Activated T-cell treated with anti-CD3 and anti-CD28 coated beads, Interleukin-2, amount 50 U/mL, for 4 hours (primary cell): Measurements from ENCODE around the gene CUX1. TPM values are rescaled to one million over a fixed set of nuclear protein-coding genes. Genes with fewer than 3 reads are reported as not detected.
"Not testable (repeated sequence)": the region's sequence is repeated elsewhere in the genome, so short reads cannot be mapped to it uniquely, and the experiment has no call there.

Experiments used
- ATAC-seq, 2 donors: fragments of 200-7000 bp; cut with Tn5 transposase; one replicate each; pipeline ENCODE4 v1.10.0; 2021
- DNase-seq: peaks from one replicate; pipeline ENCODE4 v3.0.0-alpha.2; 2020
- H3K27me3 Mint-ChIP-seq: one replicate; pipeline ENCODE4 v1.8.0; 2021; ENCODE audit warnings: low read depth, mixed read lengths
- H3K36me3 Mint-ChIP-seq: one replicate; pipeline ENCODE4 v1.8.0; 2022; ENCODE audit warnings: mixed read lengths; ENCODE audit not compliant: insufficient read depth
- H3K4me1 Mint-ChIP-seq: one replicate; pipeline ENCODE4 v1.8.0; 2021; ENCODE audit warnings: low read depth, mixed read lengths
- H3K4me3 Mint-ChIP-seq: one replicate; pipeline ENCODE4 v1.8.0; 2021; ENCODE audit warnings: mild to moderate bottlenecking, moderate library complexity, mixed read lengths
- H3K9me3 Mint-ChIP-seq: one replicate; pipeline ENCODE4 v1.8.0; 2021; ENCODE audit warnings: mixed read lengths
- total RNA-seq, 3 donors: library from RNA; stranded (reverse); gene quantifications; one replicate each; pipeline ENCODE4 v1.2.1, GENCODE V29; 2021

CUX1 gene
- total RNA-seq, 3 donors from 2014 or later: 18.6 to 21.6 (median 20.7) TPM

DNA sequence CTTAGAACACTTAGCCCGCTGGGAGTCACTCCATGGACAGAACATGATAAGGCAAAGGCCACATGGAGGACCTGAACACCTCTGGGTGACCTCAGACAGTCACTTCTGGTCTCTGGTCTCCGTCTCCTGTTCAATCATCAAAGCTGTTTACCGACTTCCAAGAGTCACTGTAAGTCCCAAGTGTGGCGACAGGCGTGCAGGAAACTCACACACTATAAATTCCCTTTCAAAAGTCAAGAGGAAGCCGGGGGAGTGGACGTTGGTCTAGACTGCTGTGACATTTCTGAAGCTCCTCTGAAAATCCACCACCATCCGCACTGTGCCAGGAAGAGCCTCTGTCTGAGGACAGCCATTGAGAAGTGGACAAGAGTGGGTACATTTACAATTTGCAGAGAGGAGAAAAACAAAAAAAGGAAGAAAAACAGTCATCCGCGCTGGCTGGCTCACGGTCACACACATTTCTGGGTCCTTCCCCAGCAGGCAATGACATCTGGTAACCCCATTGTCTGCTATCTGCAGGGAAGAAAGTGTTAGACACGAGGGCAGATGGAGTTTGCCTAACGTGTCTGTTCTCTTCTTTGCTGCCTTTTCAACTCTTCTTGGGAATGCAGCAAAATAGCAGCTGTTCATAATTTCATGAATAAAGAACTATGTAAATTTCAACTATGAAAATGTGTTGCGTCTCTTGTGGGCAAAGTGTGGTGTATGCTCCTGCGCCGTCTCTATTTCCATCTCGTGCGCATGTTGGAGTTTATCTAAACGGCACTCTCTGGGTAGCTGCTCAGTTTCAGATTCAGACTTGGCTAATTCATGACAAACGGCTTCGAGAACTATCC is 32.9 kb upstream of the CUX1 start:
- no peaks in the 10 kb centered on the region for H3K9me3 Mint-ChIP-seq

DNA sequence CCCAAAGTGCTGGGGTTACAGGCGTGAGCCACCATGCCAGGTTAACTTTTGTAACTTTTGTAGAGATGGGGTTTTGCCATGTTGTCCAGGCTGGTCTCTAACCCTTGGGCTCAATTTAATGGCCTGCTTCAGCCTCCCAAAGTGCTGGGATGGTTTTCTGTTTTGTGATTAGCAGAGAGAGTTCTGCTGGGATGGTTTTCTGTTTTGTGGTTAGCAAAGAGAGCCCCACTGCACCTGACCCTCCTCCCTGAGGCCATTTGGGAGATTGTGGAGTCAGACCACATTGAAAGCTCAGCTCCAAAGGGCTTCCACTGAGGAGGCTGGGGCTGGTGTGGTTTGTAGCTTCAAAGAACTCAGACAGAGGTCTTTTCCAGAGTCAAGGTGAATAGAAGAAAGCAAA is 29.6 kb upstream of the CUX1 start:
- DNase-seq (no peak), ATAC-seq (no peak)
- Mint-ChIP-seq H3K4me1 (peaks cover 2% of the 10 kb centered on the region), H3K36me3 (no peaks in the 10 kb centered on the region), H3K9me3 (no peaks in the 10 kb centered on the region), H3K27me3 (peaks cover 2% of the 10 kb centered on the region), H3K4me3 (no peak overlapping the region)

More for the DNA sequence above, 32.9 kb upstream of the CUX1 start:
- peaks cover 2% of the 10 kb centered on the region for H3K4me1 Mint-ChIP-seq
- DNase-seq (no peak), ATAC-seq (no peak)
- H3K36me3 Mint-ChIP-seq: no peaks in the 10 kb centered on the region
- no peak overlapping the region for H3K4me3 Mint-ChIP-seq
- H3K27me3 Mint-ChIP-seq: peaks cover 5% of the 10 kb centered on the region

DNA sequence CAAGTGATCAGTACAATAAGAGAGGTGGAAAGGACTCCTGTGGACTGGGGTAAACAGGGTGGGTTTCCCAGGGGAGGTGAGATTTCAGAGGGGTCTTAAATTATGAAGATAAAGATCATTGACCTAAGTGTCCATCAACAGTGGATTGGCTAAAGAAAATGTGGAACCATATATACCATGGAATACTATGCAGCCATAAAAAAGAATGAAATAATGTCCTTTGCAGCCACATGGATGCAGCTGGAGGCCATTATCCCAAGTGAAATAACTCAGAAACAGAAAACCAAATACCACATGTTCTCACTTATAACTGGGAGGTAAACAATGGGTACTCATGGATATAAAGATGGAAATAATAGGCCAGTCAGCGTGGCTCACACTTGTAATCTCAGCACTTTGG is 28.9 kb upstream of the CUX1 start:
- Mint-ChIP-seq H3K36me3 (no peaks in the 10 kb centered on the region), H3K4me1 (peaks cover 2% of the 10 kb centered on the region), H3K9me3 (no peaks in the 10 kb centered on the region), H3K4me3 (no peak overlapping the region), H3K27me3 (no peaks in the 10 kb centered on the region)
- DNase-seq: no peak
- no peak for ATAC-seq

DNA sequence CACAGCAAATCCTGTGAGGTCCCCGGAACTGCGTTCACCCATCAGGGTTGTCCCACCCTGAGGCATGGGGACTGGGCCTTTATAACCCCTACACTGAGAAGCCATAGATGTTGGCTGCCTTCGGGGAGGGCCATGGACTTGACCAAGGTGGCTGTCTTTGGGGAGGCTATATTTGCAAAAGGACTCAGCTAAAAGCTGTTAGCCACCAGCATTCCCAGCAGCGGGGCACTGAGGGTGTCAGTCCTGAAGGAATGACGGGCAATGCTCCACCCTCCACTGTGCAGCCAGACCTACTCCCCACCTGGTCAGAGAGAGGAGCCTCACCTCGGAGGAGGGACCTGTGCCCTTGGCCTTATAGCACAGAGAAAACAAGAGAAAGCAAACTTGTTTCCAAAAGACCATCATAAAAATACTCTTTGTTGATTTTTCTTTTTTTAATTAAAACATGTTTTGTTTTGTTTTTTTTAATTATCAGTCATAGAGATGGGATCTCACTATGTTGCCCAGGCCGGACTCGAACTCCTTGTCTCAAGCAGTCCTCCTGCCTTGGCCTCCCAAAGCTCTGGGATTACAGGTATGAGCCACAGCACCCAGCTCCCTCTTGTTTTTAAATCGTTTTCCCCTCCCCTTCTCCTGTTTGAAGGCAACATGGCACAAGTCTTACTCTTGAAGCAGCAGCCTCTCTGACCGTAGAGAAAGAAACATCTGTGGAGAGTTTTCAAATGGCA is 26.7 kb upstream of the CUX1 start:
- Mint-ChIP-seq H3K4me3 (no peak overlapping the region), H3K36me3 (no peaks in the 10 kb centered on the region), H3K9me3 (no peaks in the 10 kb centered on the region), H3K27me3 (no peaks in the 10 kb centered on the region), H3K4me1 (no peaks in the 10 kb centered on the region)
- DNase-seq: no peak
- ATAC-seq: no peak

DNA sequence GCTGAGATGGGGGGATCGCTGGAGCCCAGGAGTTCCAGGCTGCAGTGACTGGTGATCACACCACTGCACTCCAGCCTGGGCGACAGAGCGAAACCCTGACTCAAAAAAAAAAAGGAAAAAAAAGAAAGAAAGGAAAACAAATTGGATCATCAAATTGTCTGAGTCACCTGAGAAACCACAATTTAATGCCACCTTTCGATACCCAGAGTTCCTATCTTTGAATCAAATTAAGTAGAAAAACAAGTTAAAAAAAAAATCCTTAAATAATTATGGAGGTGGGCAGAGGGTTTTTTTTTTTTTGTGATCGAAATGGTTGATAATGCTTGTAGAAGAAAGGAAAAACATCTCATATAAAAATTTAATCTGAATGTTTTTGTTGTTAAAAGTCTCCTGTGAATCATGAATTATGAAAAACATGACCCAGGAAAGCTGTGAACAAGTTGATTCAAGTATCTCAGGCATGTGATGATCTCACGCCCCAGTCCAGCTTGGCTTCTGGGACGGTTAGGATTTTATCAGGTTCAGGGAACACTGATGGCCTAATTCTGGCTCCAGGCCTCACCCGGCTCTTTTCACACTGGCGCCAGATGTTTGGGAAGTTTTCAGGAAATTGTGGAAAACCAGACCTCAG is 25.3 kb upstream of the CUX1 start:
- no peak overlapping the region for H3K4me3 Mint-ChIP-seq
- ATAC-seq (no peak), DNase-seq (no peak)
- H3K27me3 Mint-ChIP-seq: no peaks in the 10 kb centered on the region
- no peaks in the 10 kb centered on the region for H3K4me1 Mint-ChIP-seq
- H3K36me3 Mint-ChIP-seq: no peaks in the 10 kb centered on the region
- H3K9me3 Mint-ChIP-seq: no peaks in the 10 kb centered on the region

DNA sequence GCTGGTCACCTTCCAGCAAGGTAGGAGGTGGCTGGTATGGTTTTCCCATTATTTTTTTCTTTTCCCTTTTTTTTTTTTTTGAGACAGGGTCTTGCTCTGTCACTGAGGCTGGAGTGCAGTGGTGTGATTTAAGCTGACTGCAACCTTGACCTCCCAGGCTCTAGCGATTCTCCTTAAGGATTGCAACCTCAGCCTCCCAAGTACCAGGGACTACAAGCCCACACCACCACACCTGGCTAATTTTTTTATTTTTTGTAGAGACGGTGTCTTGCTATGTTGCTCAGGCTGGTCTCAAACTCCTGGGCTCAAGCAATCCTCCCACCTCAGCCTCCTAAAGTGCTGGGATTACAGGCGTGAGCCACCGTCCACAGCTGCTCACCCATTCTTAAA is 24.7 kb upstream of the CUX1 start:
- H3K9me3 Mint-ChIP-seq, DNase-seq, H3K36me3 Mint-ChIP-seq, H3K4me1 Mint-ChIP-seq, ATAC-seq, H3K27me3 Mint-ChIP-seq, H3K4me3 Mint-ChIP-seq: not testable (repeated sequence)

DNA sequence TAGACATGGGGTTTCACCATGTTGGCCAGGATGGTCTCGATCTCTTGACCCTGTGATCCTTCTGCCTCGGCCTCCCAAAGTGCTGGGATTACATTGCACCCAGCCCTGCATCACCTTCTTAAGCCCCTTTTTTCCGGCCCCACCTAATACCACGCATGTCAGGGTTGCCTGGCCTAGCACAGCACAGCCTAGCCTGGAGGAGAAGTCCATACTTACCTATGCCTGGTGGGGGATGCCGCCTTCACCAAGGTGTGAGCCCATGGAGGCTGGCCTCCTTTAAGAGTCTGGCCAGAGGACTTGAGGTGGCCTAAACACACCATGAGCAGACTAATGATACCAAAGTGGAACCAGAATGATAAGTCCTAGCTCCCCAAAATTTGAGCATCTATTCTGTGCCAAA is 22.0 kb upstream of the CUX1 start:
- no peaks in the 10 kb centered on the region for H3K36me3 Mint-ChIP-seq

DNA sequence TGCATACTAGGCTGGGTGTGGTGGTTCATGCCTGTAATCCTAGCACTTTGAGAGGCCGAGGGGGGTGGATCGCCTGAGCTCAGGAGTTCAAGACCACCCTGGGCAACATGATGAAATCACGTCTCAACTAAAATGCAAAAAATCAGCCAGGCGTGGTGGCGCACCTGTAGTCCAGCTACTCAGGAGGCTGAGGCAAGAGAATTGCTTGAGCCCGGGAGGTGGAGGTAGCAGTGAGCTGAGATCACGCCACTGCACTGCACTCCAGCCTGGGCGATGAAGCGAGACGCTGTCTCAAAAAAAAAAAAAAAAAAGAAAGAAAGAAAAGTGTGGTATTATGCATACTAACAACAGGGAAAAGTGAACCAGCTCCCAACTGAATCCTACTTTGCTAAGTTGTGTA is 19.3 kb upstream of the CUX1 start:
- not testable (repeated sequence) for ATAC-seq, H3K4me1 Mint-ChIP-seq, H3K27me3 Mint-ChIP-seq, DNase-seq, H3K9me3 Mint-ChIP-seq, H3K4me3 Mint-ChIP-seq, H3K36me3 Mint-ChIP-seq

More for the DNA sequence above, 22.0 kb upstream of the CUX1 start:
- ATAC-seq (no peak), DNase-seq (no peak)
- no peak overlapping the region for H3K4me3 Mint-ChIP-seq
- H3K4me1 Mint-ChIP-seq: no peaks in the 10 kb centered on the region
- no peaks in the 10 kb centered on the region for H3K27me3 Mint-ChIP-seq
- no peaks in the 10 kb centered on the region for H3K9me3 Mint-ChIP-seq

DNA sequence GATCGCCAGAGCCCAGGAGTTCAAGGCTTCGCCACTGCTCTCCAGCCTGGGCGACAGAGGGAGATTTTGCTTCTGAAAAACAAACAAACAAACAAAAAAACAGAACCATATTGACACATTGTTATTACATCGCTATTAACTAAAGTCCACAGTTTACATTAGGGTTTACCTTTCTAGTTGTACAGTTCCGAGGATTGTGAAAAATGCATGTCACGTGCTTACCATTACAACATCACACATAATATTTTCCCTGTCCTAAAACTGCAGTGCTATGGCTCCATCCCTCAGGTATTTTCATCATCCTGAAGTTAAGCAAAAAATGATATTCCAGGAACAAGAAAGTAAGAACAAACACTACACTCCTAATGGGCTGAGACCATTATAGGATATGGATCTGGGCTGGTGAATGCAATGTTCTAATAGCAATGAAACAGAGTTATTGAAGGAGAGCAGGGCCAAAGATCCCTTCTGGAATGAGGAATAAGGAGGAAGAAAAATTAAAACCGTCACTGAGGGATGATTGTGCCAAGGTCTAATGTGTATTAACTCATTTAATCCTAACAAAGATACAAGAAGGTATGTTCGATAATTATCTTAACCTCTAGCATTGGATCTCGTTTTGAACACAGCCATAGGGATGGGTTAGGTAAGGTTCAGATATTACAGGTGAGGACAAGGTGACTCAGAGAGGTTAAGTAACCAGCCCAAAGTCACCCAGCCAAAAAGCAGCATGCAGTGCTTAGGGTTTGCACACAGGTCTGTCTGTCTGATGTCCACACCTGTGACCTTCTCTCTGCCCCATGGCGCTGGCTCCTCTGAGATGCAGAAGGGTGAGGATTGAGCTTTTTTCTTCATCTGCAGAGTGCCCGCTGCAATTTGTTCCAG is 14.0 kb upstream of the CUX1 start:
- peaks cover 17% of the 10 kb centered on the region for H3K4me1 Mint-ChIP-seq
- no peaks in the 10 kb centered on the region for H3K36me3 Mint-ChIP-seq
- peaks cover 10% of the 10 kb centered on the region for H3K27me3 Mint-ChIP-seq
- H3K4me3 Mint-ChIP-seq: peak overlapping the region; percentile 25
- ATAC-seq (peak in 1 of 2 donors; percentile 54), DNase-seq (no peak)
- H3K9me3 Mint-ChIP-seq: no peaks in the 10 kb centered on the region

DNA sequence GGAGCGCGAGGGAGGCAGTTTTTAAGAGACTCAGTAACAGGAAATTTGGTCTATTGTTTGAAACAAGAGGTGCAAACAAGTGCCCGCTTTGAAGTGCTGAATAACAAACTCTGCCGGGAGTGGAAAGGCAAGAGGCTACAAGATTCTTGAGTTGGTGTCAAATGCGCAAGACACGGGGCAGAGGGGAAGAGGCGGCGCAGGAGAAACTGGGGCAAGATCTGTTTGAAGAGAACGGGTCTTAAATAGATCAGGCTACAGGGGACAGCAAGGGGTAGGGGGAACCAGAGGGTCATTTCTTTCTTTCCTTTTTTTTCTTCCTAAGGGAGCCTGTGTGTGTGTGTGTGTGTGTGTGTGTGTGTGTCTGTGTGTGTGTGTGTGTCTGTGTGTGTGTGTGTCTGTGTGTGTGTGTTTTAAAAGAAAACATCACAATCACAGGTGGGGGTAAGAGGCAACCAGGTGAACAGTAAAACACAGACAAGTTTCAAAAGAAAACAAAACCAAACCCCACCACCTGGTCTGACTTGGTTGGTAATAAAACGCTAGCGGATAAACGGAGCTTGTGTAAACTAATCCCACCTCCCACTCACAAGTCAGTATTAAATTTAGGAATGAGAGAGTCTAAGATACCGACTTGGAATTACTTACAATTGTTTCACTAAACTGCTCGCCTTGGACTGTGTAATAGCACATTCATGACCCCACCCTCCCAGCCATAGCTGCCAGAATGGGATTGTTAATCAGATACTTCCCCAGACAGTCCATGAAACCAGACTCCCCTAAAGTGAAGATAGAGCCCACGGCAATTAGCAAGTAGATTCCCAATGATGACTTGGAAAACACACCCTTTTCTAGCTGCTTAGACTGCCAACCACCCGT is 13.1 kb upstream of the CUX1 start:
- Mint-ChIP-seq H3K27me3 (peaks cover 10% of the 10 kb centered on the region), H3K9me3 (no peaks in the 10 kb centered on the region), H3K4me1 (peaks cover 17% of the 10 kb centered on the region), H3K4me3 (peak overlapping the region; percentile 25), H3K36me3 (no peaks in the 10 kb centered on the region)
- ATAC-seq (peak; percentile 27 to 41), DNase-seq (no peak)

DNA sequence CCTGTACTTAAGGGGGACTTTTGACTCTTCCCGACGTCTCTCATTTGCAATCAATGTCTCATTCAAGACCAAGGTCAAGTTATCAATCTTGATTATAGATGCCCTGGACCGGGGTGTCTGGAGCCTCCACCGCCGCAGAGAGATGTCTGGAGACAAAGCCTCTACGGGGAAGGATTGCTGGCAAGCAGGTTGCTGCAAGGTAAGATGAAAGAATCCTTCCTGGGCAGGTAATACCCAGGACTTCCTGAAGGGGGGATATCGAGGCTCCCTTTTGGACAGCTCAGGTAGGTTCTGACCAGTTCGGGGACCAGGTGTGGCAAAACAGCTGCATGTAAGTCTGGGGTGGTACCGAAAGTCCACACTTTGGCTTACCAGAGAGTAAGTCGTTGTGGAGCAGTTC is 12.5 kb upstream of the CUX1 start:
- Mint-ChIP-seq H3K4me1 (peaks cover 17% of the 10 kb centered on the region), H3K27me3 (peaks cover 10% of the 10 kb centered on the region), H3K4me3 (peak overlapping the region; percentile 16), H3K36me3 (no peaks in the 10 kb centered on the region), H3K9me3 (no peaks in the 10 kb centered on the region)
- no peak for DNase-seq
- peak in 1 of 2 donors; percentile 38 for ATAC-seq

DNA sequence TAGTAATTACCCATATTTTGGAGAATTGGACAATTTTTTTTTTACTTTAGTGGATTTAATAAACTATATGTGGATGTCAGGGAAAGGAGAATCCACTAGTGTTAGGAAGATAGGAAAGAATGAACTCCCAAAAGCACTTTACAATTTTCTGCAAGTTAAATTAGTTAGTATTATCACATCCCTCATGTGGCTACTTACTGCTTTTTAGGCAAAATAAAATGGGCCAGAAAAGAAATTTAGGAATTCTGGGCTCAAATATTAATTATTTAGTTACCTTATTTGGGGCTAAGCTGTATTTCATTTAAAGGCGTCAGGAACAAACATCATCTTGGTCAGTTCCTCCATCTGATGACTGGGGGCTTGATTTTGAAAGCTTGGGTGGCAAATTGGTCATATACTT is 4.8 kb upstream of the CUX1 start:
- ATAC-seq: no peak
- H3K27me3 Mint-ChIP-seq: no peaks in the 10 kb centered on the region
- H3K4me1 Mint-ChIP-seq: peaks cover 9% of the 10 kb centered on the region
- no peak for DNase-seq
- H3K9me3 Mint-ChIP-seq: no peaks in the 10 kb centered on the region
- H3K4me3 Mint-ChIP-seq: no peak overlapping the region
- H3K36me3 Mint-ChIP-seq: no peaks in the 10 kb centered on the region

DNA sequence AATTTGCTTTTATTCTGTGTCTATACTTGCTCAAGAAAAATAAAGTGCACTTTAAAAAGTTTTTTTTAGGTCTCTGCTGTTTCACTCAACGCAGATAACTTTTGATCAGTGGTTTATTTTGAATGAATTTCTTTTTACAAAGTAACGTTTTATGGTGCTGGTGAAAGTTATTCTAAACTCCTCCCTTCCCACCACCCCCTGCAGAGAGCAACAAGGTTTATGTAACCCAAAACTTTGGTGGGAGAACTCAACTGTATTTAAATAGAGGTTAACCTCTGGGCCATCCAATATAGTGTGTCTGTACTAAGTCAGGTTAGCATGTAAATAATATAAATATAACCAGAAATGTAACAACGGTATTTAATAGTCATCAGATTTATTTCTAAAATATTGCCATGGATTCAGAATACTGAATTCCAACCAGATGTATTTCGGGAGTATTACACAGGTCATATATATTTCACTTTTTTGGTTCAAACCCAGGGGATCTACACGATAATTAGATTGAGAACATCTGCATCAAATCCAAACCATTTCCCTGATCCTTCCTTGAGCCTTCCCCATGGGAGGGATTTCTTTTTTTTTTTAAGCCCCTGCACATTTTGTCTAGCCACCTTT is 3.9 kb upstream of the CUX1 start:
- DNase-seq (no peak), ATAC-seq (no peak)
- H3K36me3 Mint-ChIP-seq: no peaks in the 10 kb centered on the region
- peaks cover 18% of the 10 kb centered on the region for H3K4me1 Mint-ChIP-seq
- no peaks in the 10 kb centered on the region for H3K9me3 Mint-ChIP-seq
- no peaks in the 10 kb centered on the region for H3K27me3 Mint-ChIP-seq
- H3K4me3 Mint-ChIP-seq: peak overlapping the region; percentile 74
